GM12872 (cell line): ENCODE measurements around the gene LLGL1.

Experiments
- TF ChIP-seq, protein P1 (sequence below): IDR thresholded peaks from 3 replicates; pipeline ENCODE4 v1.5.1; 2011; ENCODE audit warnings: low read depth, mild to moderate bottlenecking, low read length, moderate library complexity; ENCODE audit not compliant: insufficient read depth

LLGL1 gene

DNA sequence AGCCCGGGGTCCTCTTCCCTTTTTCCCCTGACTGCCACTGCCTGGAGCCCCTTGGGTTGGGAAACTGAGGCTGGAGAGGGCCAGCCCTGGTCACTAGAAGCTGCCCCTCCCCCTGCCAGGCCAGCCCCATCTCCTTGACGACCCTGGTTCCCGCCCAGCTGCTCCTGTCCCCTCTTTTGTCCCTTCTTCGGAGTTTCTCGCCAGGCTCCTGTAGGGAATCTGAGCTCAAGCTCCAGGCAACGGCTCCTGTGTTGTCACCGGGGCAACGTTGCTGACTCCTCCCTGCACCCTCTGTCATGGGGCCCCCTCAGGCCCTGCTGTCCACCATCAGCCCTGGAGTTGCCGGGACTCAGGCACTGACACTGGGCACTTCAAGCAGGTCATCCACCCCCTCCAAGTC lies 5.7 kb downstream of the LLGL1 start:
- TF ChIP-seq, protein P1, sequence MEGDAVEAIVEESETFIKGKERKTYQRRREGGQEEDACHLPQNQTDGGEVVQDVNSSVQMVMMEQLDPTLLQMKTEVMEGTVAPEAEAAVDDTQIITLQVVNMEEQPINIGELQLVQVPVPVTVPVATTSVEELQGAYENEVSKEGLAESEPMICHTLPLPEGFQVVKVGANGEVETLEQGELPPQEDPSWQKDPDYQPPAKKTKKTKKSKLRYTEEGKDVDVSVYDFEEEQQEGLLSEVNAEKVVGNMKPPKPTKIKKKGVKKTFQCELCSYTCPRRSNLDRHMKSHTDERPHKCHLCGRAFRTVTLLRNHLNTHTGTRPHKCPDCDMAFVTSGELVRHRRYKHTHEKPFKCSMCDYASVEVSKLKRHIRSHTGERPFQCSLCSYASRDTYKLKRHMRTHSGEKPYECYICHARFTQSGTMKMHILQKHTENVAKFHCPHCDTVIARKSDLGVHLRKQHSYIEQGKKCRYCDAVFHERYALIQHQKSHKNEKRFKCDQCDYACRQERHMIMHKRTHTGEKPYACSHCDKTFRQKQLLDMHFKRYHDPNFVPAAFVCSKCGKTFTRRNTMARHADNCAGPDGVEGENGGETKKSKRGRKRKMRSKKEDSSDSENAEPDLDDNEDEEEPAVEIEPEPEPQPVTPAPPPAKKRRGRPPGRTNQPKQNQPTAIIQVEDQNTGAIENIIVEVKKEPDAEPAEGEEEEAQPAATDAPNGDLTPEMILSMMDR = no peak

DNA sequence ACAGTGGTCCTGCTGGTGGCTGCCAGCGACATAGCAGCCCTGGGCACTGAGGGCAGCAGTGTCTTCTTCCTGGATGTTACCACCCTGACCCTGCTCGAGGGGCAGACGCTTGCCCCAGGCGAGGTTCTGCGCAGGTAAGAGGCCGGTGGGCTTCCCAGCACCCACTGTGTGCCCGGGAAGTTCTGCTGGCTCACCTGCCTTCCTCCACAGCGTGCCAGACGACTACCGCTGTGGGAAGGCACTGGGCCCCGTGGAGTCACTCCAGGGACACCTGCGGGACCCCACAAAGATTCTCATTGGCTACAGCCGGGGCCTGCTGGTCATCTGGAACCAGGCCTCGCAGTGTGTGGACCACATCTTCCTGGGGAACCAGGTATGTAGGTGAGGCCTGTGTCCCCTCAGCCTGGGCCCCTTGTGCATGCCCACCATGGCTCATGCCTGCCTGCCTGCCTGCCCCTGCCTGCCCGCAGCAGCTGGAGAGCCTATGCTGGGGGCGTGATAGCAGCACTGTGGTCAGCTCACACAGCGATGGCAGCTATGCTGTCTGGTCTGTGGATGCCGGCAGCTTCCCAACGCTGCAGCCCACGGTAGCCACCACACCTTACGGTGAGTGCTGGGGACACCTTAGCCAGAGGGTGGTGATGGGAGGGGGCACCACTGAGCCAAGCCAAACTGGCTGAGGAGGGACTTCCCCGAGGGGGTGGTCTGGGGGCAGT lies 8.5 kb downstream of the LLGL1 start:
- TF ChIP-seq, protein P1 = no peak

DNA sequence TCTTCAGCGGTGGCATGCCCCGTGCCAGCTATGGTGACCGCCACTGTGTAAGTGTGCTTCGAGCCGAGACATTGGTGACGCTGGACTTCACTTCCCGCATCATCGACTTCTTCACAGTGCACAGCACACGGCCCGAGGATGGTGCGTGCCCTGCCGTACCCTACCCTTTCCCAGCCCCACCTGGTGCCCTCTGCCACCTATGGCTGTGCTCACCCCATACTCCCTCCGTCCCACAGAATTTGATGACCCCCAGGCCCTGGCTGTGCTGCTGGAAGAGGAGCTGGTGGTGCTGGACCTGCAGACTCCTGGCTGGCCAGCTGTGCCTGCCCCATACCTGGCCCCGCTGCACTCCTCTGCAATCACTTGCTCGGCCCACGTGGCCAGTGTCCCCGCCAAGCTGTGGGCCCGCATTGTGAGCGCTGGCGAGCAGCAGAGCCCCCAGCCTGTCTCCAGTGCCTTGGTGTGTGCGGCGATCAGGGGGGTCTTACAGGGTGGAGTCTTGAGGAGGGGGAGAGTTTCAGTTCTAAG lies 9.5 kb downstream of the LLGL1 start:
- TF ChIP-seq, protein P1 = no peak

DNA sequence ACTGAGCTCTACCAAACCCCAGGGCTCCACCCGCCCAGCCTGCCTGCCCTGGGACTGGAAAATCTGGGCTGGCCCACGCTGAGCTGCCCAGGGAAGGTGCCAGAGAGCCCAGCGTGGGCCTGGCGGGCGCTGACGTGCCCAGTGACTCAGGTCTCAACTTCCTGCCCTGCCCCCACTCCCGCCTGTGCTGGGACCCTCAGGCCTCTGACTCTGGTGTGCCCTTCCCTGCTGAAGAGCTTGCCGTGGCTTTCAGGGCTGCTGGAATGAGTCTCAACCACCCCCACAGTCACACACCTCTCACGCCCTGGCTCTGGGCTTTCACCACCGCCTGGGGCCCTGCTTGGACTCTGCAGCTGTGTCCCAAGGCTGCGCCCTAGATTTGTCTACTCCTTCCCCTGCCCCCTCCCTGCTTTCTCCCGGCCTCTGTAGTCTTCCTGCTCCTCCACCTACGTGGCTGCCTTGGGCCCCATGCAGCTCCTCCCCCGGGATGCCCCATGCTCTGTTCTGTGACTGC lies 10.4 kb downstream of the LLGL1 start:
- TF ChIP-seq, protein P1 = no peak

DNA sequence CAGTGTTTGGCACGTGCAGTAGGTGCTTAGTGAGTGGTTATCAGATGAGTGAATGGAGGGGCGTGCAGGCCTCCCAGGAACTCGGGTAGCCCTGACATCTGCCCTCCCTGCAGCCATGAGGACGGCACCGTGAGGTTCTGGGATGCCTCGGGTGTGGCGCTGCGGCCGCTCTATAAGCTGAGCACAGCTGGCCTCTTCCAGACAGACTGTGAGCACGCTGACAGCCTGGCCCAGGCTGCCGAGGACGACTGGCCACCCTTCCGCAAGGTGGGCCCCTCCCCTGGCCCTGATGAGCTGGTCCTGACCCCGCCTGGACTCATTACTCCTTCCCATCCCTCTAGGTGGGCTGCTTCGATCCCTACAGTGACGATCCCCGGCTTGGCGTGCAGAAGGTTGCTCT lies 11.1 kb downstream of the LLGL1 start:
- TF ChIP-seq, protein P1 = no peak

DNA sequence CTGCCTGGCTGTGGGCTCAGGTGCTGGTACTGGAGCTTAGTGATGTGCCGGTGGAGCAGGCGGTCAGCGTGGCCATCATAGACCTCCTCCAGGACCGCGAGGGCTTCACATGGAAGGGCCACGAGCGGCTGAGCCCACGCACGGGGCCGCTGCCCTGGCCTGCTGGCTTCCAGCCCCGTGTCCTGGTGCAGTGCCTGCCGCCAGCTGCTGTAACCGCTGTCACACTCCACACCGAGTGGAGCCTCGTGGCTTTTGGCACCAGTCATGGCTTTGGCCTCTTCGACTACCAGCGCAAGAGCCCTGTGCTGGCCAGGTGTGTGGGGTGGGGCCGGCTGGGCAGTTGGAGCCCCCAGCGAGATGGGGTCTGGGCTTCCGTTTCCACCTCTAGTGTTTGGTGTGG lies 12.0 kb downstream of the LLGL1 start:
- TF ChIP-seq, protein P1 = no peak

DNA sequence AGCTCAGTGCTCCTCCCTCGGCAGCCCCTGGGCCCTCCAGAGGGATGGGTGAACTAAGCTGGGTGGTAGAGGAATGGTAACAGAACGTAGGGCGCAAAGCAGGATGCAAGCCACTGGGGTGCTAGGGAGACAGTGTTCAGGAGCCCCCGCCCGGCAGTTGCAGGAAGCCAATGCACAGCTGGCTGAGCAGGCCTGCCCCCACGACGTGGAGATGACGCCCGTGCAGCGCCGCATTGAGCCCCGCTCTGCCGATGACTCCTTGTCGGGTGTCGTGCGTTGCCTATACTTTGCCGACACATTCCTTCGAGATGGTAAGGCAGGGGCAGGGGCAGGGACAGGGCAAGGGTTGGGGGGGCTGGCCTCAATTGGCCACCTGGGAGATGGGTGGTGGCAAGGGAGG lies 12.9 kb downstream of the LLGL1 start:
- TF ChIP-seq, protein P1 = no peak
